HG03521 (cell line): ENCODE results near the gene C1QBP.
"Not testable (repeated sequence)": the region's sequence is repeated elsewhere in the genome, so short reads cannot be mapped to it uniquely, and the experiment has no call there.

Experiments
- ATAC-seq: cut with Tn5 transposase; IDR thresholded peaks from one replicate; pipeline ENCODE4 v1.9.1; 2021; ENCODE audit warnings: mild to moderate bottlenecking, moderate library complexity; ENCODE audit not compliant: unreplicated experiment

Gene C1QBP

GRCh38 chr17:5438716-5439445 lies at the start of gene C1QBP:
TSS of gene C1QBP (minus strand) at chr17:5439155. CDS start at chr17:5439073, 82 bp downstream.
- ATAC-seq: peak; percentile 81

GRCh38 chr17:5488752-5489151 lies 49.8 kb upstream of the C1QBP start:
- ATAC-seq: no peak

DNA sequence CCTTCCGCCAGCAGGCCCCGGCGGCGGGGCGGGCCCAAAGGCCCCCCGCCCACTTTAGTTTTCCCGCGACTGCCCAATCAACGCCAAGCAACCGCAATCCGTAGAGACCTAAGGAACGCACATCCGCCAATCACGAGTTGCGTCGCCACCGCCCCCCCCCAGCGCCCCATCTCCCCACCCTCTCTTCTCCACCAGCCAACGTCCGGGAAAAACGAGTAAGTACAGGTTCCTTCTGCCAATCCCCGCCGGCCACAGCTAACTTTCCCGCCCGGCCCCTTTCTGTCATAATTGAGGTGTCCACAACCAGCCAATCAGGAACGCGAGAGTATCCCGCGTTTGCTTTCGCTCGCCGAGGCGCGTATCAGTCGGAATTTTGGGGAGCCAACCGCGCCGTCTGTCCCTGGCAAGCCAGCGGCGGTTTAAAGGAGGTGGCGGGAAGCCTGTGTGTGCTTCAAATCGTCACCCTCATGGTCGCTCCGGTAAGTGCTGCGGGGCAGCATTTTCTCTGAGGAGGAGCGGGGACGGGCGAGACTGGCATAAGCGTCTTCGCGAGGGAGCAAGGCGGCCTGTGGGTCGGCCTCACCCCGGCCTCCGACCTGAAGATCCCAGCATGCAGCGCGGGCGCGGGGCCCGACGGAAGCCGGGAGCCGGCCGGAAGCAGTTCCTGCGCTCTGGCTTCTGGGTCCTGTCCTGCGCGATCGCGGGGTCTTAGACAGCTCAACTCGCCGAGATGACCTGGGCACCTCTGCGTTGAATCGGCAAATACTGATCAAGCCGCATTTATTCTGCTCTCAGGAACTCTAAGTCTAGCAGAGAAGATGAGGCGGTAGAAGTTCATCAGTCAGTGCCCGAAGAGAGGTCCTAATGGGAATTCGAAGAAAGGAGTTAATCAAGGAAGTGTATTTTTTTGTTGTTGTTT lies 47.5 kb upstream of the C1QBP start, which contains the start of gene MIS12:
Gene MIS12 (plus strand): TSS at position 361 of the 919 bp plus-strand sequence. CDS start 2,297 bp downstream, outside the sequence.
- peak; percentile 88 for ATAC-seq

- peak; percentile 15 for ATAC-seq
Observed at GRCh38 chr17:5485270-5486205, 46.6 kb upstream of the C1QBP start, which contains the start of gene DERL2. TSS of gene DERL2 (minus strand) at chr17:5486178. CDS start at chr17:5486161, 17 bp downstream.

DNA sequence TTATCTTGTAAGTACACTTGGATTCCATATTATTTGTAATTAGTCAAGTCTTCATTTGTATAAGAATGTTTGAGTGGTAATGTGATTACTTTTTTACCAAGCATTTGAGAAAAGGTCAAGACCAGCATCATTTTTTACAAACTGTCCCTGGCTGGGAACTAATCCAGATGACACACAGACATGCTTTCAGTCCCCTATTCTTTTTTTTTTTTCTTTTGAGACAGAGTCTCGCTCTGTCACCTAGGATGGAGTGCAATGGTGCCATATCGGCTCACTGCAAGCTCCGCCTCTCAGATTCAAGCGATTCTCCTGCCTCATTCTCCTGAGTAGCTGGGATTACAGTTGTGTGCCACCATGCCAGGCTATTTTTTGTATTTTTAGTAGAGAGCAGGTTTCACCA lies 42.5 kb upstream of the C1QBP start:
- no peak for ATAC-seq

DNA sequence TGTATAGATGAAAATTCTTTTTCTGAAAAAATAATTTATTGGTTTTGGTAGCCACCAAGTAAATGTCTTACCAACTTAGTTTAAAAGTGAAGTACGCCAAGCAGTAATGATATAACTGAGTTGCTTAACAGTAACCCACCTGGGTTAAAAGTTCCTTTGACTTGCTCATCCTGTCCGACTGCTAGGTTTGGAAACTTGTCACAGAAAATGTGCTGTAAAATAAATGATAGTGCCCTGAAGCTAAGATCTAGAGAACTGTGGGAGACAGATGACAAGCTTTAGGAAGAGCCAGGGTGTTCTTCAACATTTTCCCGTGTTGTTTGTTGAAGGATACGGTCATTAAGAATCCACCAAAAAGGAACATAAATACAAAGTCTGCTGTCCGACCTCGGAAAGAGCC lies 42.0 kb upstream of the C1QBP start:
- no peak for ATAC-seq

- ATAC-seq: no peak
Observed at GRCh38 chr17:5478992-5479391, 40.0 kb upstream of the C1QBP start.

GRCh38 chr17:5473906-5474305 lies 35.0 kb upstream of the C1QBP start:
- no peak for ATAC-seq

GRCh38 chr17:5472511-5472910 lies 33.6 kb upstream of the C1QBP start:
- ATAC-seq: no peak

DNA sequence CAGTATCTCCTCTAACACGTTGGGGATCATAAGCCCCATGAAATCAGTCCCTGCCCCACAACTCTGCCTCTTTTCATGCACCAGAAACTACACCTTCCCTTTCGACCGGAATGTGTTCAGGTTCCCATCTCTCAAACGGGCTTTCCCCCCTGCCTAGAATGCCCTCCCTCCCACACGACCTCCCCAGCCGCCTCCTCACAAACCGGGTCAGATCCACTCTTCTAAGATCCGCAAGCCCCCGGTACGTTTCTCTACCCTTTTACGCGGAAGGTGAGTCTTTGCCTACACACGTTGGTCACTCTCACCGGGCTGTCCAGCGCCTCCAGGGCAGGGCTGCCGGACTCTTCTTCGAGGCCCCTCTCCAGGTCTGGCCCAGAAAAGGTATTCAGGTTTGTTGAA lies 29.1 kb upstream of the C1QBP start:
- ATAC-seq: peak; percentile 14

DNA sequence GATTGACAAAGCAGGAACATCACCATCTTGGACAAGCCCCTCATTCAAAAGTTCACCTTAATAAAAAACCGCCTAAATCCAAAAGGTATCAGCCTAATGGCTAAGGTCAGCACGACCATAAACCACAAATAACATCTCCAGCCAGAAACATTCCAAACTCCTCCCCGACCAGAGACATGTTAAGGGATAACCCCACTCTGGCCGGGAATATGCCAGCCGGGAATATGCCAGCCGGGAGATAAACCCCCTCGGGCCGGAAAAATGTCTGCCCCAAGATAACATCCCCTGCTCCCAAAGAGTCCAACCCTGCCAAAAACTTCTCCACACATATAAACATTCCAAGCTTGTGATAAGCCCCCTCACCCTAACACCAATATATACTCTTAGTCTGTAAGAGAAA lies 28.5 kb upstream of the C1QBP start:
- ATAC-seq: no peak

DNA sequence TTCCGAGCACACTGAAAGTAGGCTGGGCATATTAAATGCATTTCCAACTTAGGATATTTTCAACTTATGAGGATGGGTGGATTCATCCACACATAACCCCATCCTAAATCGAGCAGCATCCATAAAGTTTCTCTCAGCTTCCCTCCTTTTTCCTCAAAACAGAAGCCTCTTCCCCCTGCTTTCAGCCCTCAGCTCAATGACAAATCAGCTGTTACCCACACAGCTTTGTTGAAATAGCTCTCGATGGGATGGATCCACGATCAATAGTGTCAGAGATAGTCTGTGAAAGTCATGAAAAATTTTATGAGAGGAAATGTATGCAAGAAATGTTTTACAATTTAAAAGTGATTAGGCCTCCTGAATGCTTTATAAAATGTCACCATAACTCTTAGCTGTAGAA lies 27.3 kb upstream of the C1QBP start:
- no peak for ATAC-seq

- ATAC-seq: no peak
Observed at GRCh38 chr17:5464717-5465507, 26.0 kb upstream of the C1QBP start.

DNA sequence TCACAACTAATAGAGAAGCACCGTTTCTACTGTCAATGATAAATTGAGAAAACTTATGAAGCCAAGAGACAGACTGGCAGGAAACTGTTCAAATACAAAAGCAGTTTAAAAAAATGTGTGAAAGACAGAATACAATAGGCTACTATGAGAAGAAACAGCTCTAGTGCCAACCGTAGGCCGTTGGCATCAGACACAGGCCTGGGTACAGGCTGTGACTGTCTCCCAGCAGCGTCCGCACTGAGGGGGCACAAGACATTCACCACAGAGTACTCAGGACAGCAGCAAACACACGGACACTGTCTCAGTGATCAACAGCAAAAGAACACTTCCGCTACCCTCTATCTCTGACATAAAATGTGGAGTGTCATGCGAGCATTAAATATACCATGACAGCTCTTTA lies 7.8 kb upstream of the C1QBP start:
- ATAC-seq: no peak

DNA sequence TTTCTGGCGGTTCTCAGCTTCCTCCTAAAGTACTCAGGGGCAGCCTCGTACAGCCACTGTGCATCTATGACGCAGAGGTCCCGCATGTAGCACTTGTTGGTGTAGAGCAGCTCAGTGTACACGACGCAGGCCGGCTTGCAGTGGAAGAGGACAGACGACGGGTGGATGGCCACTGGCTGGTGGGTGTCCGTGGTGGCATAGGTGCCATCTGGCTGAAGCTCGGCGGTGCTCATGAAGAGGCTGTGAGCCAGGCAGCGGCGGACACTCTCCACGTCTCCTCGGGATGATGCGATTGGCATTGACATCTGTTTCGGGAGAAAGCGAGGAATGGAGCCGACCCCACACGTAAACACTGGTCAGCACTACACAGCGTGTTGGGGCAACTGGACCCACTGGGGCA lies 5.3 kb upstream of the C1QBP start:
- ATAC-seq: no peak

- no peak for ATAC-seq
Observed at GRCh38 chr17:5443728-5444127, 4.8 kb upstream of the C1QBP start.

DNA sequence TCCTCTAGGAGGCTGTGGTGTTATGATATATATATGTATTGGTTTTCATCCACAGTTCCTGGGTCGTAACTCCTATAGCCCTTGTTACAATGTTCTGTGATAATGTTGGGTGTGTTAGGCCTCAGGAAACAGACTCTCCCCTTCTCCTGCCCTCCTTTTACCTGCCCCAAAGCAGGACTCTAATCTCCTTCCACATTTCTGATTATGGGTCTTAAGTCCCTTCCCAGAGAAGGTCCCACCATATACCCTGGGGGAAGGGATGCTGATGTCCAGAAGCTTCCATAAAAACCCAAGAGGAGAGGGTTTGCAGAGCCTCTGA lies 450 bp upstream of the C1QBP start:
- no peak for ATAC-seq

- no peak for ATAC-seq
Observed at GRCh38 chr17:5437721-5438317, 1.1 kb downstream of the C1QBP start.

DNA sequence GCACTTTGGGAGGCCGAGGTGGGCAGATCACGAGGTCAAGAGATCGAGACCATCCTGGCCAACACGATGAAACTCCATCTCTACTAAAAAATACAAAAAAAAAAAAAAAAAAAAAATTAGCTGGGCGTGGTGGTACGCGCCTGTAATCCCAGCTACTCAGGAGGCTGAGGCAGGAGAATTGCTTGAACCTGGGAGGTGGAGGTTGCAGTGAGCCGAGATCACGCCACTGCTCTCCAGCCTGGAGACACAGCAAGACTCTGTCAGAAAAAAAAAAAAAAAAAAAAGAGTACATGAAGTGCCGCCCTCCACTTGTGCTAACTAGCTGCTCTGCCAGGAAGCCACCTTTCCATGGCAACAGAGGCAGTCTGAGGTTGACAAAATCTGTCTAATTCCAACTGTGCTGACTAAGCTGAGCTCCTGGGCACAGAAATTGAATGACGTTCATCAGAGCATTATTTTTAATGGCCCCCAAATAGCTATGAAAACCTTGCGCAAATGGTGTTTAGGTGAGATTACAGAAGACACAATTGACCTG lies 3.1 kb downstream of the C1QBP start:
- ATAC-seq: not testable (repeated sequence)
